NCI-H2081 treated with DMSO at 0.1 percent for 48 hours (cell line): ENCODE results near the gene C11orf52.
"Not testable (repeated sequence)": the region's sequence is repeated elsewhere in the genome, so short reads cannot be mapped to it uniquely, and the experiment has no call there.

Source experiments
- DNase-seq: peaks from one replicate; lab custom pipeline; 2025; lab: John Stamatoyannopoulos, UW

Gene C11orf52

DNA sequence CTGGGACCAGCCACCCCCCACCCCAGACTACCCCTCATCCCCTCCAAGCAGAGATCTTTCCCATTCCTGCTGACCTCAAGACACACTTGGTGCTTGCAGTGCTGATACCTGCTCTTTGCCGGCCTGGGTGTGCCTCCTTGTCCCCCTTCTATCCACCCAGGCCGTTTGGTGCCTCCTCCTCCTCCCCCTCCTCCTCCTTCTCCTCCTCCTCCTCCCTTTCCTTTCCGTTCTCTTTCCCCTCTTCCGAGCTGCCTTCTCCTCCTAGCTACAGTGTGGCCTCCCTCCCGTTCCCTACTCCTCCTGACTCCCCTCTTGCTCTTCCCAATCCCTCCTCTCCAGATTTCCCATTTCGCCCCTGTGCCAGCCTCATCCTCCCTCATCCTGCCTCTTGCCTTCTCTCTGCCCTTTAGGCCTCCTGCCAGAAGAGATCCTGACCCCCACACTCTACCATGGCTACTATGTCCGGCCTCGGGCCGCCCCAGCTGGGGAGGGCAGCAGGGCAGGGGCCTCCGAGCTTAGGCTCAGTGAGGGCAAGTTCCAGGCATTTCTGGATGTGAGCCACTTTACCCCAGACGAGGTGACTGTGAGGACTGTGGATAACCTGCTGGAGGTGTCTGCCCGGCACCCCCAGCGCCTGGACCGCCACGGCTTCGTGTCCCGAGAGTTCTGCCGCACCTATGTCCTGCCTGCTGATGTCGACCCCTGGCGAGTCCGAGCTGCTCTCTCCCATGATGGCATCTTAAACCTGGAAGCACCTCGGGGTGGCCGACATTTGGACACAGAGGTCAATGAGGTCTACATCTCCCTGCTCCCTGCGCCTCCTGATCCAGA is 5.5 kb upstream of the C11orf52 start:
- no peak for DNase-seq

- DNase-seq = no peak
Measured at GRCh38 chr11:111913997-111914396, 4.7 kb upstream of the C11orf52 start.

DNA sequence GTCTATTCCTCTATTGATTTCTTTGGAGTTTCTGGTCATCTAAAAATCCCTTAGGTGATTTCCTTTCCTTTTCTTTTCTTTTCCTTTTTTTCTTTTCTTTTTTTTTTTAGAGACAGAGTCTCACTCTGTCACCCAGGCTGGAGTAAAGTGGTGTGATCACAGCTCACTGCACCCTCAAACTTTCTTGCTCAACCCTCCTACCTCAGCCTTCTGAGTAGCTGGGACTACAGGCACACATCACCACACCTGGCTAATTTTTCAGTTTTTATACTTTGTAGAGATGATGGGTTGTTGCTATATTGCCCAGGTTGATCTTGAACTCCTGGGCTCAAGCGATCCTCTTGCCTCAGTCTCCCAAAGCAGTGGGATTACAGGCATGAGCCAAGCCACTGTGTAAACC is 1.9 kb upstream of the C11orf52 start:
- DNase-seq = no peak

DNA sequence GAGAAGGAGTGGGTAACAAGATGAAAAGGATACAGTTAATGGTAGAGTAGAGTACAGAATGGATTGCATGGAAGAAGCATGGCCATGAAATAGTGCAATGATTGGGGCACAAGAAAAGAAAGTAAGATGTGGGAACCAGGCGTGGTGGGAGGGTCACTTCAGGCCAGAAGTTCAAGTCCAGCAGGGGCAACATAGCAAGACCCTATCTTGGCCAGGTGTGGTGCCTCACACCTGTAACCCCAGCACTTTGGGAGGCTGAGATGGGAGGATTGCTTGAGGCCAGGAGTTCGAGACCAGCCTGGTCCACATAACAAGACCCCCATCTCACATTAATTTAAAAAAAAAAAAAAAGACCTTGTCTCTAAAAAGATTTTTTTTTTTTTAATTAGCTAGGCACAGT is 1.4 kb upstream of the C11orf52 start:
- no peak for DNase-seq

DNA sequence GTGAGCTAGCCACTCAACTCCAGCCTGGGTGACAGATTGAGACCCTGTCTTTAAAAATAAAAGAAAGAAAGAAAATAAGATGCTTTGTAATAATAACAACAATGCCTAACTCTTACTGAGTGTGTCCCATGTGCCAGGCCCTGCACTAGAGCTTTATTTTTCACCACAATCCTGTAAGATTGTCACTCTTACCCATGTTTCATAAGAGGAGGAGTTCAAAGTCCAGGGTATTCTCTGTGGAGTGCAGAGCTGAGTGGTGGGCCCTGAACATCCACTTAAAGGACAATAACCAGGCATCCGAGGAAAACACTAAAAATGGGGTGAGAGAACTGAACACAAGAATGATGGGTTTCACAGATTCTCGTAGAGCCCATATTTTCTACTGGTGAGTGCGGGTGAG is 925 bp upstream of the C11orf52 start:
- DNase-seq = no peak

DNA sequence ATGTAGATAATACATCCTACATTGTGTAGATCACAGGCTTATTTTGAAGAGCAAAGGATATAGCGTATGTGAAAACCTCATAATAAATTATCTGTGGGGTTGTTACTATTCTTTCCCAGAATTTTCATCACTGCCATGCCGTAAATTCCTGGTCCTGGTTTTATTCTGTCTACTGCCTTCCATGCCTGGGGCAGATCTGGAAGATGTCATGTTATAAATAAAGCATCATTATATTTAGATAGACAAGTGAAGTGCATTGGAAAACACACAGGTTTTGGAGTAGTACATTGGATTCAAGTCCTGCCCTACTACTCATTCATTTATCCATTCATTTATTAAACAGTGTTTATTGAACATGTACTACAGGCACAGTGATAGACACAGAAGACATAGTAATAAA is 2.2 kb downstream of the C11orf52 start:
- DNase-seq = no peak

DNA sequence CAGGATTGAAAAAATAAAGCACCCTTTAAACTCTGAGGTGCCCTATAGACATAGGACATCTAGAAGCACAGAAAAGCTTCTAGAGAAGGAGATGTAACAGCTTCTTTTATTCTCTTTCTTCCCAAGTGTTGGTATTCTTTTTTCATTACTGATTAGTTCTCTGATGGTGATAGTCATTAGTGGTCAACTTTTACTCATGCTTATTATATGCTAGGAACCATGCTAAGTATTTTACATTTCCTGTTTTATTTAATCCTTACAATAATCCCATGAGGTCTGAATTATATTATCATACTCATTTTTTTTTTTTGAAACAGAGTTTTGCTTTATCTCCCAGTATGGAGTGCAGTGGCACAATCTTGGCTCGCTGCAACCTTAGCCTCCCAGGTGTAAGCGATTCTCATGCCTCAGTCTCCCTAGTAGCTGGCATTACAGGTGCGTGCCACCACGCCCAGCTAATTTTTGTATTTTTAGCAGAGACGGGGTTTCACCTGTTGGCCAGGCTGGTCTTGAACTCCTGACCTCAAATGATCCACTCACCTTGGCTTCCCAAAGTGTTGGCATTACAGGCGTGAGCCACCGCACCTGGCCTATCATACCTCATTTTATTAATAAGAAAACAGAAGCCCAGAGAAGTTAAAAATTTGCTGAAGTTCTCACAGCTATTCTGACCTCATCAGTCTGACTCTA is 3.0 kb downstream of the C11orf52 start:
- no peak for DNase-seq

DNA sequence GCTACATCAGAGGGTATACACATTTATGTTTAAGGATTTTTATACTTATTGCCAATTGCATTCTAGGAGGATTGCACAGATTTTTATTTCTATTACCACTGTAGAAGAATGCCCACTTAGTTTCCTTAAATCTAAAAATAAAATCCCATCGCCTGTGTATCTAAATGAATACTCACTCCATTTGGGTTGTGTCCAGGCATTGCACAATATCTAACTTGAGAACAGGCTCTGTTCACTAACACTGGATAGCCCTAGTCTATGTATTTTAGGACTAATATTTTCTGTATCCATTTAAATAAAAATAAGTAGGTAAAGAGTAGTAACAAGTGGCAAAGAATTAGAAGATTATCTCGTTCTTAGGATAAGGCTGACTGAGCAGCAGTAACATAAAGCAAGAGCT is 4.1 kb downstream of the C11orf52 start:
- no peak for DNase-seq

DNA sequence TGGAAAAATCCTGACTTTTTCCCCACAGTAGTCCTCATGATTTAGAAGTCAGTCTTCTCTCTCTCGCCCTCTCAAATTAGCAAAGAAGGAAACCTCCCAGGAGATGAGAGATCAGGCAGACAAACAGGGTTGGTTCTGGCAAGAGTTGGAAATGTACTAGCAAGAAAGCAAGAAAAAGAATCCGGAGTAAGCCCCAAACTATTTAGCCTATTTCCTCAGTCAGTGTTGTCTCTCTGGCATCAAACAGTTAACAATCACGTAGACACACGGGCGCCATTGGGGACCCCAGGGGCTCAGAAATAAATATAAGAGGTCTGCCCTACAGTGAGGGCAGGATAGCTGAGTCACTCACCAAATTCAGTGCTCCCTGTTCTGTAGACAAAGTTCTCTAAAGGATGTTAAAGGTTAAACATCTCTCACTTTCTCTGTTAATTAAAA is 4.7 kb downstream of the C11orf52 start:
- no peak for DNase-seq

DNA sequence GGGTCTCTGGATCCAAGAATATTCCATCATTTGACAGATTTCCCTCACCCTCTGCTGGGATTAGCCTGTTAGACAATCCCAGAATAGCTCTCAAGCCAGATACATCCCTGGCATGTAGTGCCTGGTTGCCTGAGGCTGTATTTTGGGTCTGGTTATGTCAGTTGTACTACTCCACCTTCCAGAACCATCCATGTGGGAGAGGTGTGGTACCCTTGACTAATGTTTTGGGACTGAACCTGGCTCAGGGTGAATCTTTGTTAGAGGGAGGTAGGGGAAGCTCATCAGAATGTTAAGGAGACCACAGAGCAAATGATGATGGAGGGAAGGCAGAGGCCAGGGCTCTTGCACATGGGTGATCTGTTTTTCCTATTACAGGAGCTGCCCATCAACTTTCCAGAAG is 5.2 kb downstream of the C11orf52 start:
- no peak for DNase-seq

DNA sequence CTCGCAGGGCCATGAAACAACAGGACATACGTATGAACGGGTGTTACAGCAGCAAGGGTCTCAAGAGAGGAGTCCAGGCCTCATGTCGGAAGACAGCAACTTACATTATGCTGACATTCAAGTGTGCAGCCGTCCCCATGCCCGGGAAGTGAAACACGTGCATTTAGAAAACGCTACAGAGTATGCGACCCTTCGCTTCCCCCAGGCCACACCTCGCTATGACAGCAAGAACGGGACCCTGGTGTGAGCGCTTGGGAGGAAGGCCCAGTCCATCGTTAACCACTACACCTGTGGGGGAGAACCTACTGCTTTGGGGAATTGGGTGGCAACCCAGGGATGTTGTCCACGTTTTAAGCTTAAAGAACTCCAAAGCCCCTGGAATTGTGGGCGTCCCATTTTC is 7.2 kb downstream of the C11orf52 start:
- DNase-seq = no peak

GRCh38 chr11:111926505-111927391 is 8.0 kb downstream of the C11orf52 start:
- DNase-seq = peak; percentile 86

GRCh38 chr11:111930472-111930871 is 11.8 kb downstream of the C11orf52 start:
- DNase-seq = no peak

DNA sequence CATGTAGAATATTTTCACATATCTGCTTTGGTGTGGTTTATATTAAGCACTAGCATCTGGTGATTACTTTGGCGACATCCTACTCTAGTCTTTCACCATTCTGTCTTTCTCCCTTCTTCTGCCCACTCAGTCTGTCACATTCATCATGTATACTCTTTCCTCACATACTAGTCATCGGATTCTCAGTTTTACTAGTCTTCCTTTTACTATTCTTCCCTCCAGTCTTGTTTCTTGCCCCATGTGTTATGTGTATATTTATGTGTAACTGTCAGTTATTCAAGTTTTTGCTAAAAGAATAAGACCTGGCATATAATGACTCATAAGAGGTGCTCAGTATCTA is 13.9 kb downstream of the C11orf52 start:
- DNase-seq = no peak

DNA sequence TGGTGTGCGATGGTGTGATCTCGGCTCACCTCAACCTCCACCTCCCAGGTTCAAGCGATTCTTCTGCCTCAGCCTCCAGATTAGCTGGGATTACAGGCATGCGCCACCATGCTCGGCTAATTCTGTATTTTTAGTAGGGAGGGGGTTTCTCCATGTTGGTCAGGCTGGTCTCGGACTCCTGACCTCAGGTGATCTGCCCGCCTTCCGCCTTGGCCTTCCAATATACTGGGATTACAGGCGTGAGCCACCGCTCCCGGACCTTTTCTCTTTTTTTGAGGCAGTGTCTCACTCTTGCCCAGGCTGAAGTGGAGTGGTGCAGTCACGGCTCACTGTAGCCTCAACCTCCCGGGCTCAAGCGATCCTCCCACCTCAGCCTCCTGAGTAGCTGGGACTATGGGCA is 14.5 kb downstream of the C11orf52 start:
- DNase-seq = not testable (repeated sequence)

DNA sequence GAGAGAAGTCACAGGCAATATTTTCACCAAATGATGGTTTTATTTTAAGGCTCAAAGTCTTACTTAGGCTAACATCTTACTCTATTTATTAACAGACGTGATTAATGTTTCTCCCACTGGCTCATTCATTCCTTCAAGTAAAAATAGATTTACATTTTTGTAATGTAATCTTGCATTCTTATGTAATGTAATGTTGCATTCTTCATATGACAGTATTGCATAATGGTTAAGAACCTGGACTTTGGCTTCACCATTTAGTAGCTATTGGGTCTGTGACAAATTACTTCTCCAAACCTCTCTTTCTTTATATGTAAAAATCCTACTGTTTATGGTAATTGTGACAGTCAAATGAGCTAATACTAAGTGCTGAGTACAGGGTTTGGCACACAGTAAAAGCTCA is 15.2 kb downstream of the C11orf52 start:
- no peak for DNase-seq

- no peak for DNase-seq
Measured at GRCh38 chr11:111934306-111934705, 15.6 kb downstream of the C11orf52 start.

DNA sequence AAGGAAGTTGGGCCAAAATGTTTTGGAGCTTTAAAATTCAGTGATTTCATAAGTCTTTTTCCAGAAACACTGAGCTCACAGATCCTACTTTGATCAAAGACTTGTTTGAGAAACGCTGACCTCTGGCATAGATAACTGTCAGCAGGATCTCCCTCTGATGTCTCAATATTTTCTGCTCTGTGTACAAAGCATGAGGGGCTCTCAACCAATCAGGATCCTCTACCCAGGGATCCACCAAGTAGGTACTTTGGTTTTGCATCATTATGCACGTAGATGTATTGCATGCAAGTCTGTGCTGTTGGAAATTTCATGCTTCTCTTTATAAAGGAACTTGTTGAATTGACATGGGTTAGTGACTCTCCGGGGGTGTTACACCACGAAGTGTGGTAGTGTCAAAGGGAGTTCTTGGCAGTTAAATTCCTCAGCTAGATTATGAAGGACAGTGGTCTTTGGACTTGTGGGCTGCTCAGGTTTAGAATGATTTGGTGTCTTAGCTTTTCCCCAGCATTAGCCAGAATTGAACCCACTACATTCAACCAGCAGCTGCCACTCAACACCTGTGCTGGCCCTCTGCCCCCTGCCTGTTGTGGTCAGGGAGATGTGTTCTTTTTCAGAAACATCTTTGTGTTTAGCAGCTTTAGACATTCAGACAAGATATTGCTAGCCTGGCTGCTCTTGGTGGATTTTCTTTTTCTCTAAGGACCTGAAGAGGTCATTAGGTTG is 16.8 kb downstream of the C11orf52 start:
- DNase-seq = no peak

- DNase-seq = no peak
Measured at GRCh38 chr11:111936040-111936540, 17.4 kb downstream of the C11orf52 start.

DNA sequence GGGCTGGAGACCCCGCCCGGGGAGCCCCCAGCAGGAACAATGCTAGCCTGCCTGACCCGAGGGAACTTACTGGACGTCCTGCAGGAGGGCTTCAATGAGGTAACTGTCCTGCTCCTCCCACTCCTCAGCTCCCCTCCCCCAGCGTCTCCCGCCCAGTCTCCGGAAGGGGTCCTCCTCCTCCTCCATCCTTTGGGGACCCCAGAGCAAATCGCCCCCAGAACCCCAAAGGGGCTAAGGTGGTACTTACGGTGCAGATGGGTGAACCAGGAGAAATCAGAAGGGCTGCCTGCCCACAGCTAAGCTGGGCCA is 18.7 kb downstream of the C11orf52 start:
- DNase-seq = no peak

DNA sequence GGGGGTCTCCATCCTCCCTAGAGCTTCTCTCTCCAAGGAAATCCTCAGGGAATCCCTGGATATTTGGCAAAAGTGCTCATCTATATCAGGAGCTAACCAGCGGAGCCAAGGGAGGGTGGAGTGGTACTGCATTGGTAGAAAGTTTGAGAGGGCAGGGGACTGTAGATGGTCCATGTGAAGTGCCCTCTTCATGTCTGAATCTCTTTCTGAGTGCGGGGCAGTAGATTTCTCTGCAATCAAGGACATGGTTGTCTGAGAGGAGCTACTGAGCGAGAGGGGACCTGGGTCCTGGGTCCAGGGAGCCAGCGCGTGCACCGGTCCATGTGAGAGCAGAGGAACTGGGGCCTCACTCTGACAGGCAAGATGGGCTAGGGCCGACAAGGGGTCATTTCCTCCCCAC is 19.1 kb downstream of the C11orf52 start:
- no peak for DNase-seq

GRCh38 chr11:111938687-111939160 is 20.0 kb downstream of the C11orf52 start:
- no peak for DNase-seq
